WTC11 (cell line): ENCODE data around the gene PDAP1. TPM values are rescaled to one million over a fixed set of nuclear protein-coding genes. Genes with fewer than 3 reads are reported as not detected.

Experiments
- ATAC-seq: fragments of 200-7000 bp; cut with Tn5 transposase; 2 replicates; pipeline ENCODE4 v1.10.0; 2021; ENCODE audit warnings: mild to moderate bottlenecking, moderate library complexity
- CTCF ChIA-PET: fragments of 300-600 bp; sonication (Branson Sonifier 250); formaldehyde crosslinking; loops from one replicate; lab custom pipeline; 2021; ENCODE audit warnings: antibody characterized with exemption; lab: Charles Lee
- POLR2A ChIA-PET: fragments of 350-600 bp; sonication (Branson Sonifier 250); formaldehyde crosslinking; loops from one replicate; lab custom pipeline; 2021; ENCODE audit warnings: antibody characterized with exemption; lab: Charles Lee
- DNase-seq: peaks from one replicate; pipeline ENCODE4 v3.0.0; 2021; ENCODE audit warnings: low spot score
- H3K27ac Mint-ChIP-seq: 2 replicates; pipeline ENCODE4 v1.8.0; 2021; ENCODE audit warnings: mixed read lengths
- H3K27me3 Mint-ChIP-seq: 2 replicates; pipeline ENCODE4 v1.8.0; 2021; ENCODE audit warnings: low read depth, mild to moderate bottlenecking, moderate library complexity, mixed read lengths
- H3K36me3 Mint-ChIP-seq: 2 replicates; pipeline ENCODE4 v1.8.0; 2021; ENCODE audit warnings: mixed read lengths
- H3K4me1 Mint-ChIP-seq: 2 replicates; pipeline ENCODE4 v1.8.0; 2022; ENCODE audit warnings: mixed read lengths
- H3K4me3 Mint-ChIP-seq: 2 replicates; pipeline ENCODE4 v1.8.0; 2021; ENCODE audit warnings: mild to moderate bottlenecking, moderate library complexity, mixed read lengths
- H3K9me3 Mint-ChIP-seq: 2 replicates; pipeline ENCODE4 v1.8.0; 2021; ENCODE audit warnings: mixed read lengths
- GTF2I ChIP-seq: fragments of 250-450 bp; sonication (Bioruptor Pico); conservative IDR thresholded peaks from 2 replicates; pipeline ENCODE4 v1.4.0; 2021; ENCODE audit warnings: mild to moderate bottlenecking
- NR2C2 ChIP-seq: sonication (generic); formaldehyde crosslinking; IDR thresholded peaks from 2 replicates; pipeline ENCODE4 v1.8.0; 2022; ENCODE audit warnings: mild to moderate bottlenecking, missing genetic modification reagents
- TEAD4 ChIP-seq: sonication (generic); formaldehyde crosslinking; IDR thresholded peaks from 2 replicates; pipeline ENCODE4 v1.8.0; 2022; ENCODE audit warnings: mild to moderate bottlenecking, missing genetic modification reagents
- ZNF423 ChIP-seq: fragments of 250-450 bp; sonication (Bioruptor Pico); IDR thresholded peaks from 2 replicates; pipeline ENCODE4 v2.1.2; 2022; ENCODE audit warnings: mild to moderate bottlenecking, moderate library complexity
- total RNA-seq: library from RNA; stranded (reverse); gene quantifications from 3 replicates; pipeline ENCODE4 v1.2.3, GENCODE V29; 2021
- TF ChIP-seq, protein P1 (sequence below): sonication (generic); formaldehyde crosslinking; IDR thresholded peaks from 2 replicates; pipeline ENCODE4 v1.8.0; 2022; ENCODE audit warnings: missing genetic modification reagents
- TF ChIP-seq, protein P2 (sequence below): fragments of 250-450 bp; sonication (Bioruptor Pico); IDR thresholded peaks from 2 replicates; pipeline ENCODE4 v1.9.0; 2021; ENCODE audit warnings: moderate library complexity, mild to moderate bottlenecking, inconsistent platforms, borderline replicate concordance
- TF ChIP-seq, protein P3 (sequence below): sonication (generic); formaldehyde crosslinking; IDR thresholded peaks from 2 replicates; pipeline ENCODE4 v1.8.1; 2022; ENCODE audit warnings: mild to moderate bottlenecking, missing genetic modification reagents, moderate library complexity, borderline replicate concordance
- TF ChIP-seq, protein P4 (sequence below): fragments of 250-450 bp; sonication (Bioruptor Pico); IDR thresholded peaks from 2 replicates; pipeline ENCODE4 v1.9.0; 2021; ENCODE audit warnings: mild to moderate bottlenecking
- TF ChIP-seq, protein P5 (sequence below): sonication (generic); formaldehyde crosslinking; conservative IDR thresholded peaks from 2 replicates; pipeline ENCODE4 v1.8.1; 2023; ENCODE audit warnings: mild to moderate bottlenecking, low read depth, missing genetic modification reagents, moderate library complexity
- TF ChIP-seq, protein P6 (sequence below): sonication (generic); formaldehyde crosslinking; IDR thresholded peaks from 2 replicates; pipeline ENCODE4 v1.8.1; 2023; ENCODE audit warnings: mild to moderate bottlenecking, missing genetic modification reagents
- TF ChIP-seq, protein P7 (sequence below): sonication (generic); formaldehyde crosslinking; IDR thresholded peaks from 2 replicates; pipeline ENCODE4 v1.8.1; 2022; ENCODE audit warnings: low read depth, missing genetic modification reagents, borderline replicate concordance

Gene PDAP1
- total RNA-seq, 1 experiment from 2014 or later = 177 TPM

DNA sequence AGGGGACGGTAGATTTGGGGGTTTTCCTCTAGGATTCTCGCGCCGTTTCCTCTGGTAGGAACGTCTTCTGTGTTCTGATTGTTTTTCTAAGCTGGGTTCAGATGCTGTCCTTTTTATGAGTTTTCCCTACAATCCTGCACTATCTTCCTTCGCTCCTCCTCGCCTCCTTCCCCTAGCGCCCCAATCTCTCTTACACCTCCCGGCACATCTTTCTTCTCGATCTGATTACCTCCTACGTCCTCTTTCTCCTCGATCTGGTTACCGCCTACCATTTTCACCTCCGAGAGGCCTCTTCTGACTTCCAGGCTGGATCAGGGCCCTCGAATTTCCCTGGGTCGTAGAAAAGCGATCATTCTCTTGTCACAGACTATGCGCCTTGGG is 785 bp upstream of the PDAP1 start (continued):
- TF ChIP-seq, protein P1, sequence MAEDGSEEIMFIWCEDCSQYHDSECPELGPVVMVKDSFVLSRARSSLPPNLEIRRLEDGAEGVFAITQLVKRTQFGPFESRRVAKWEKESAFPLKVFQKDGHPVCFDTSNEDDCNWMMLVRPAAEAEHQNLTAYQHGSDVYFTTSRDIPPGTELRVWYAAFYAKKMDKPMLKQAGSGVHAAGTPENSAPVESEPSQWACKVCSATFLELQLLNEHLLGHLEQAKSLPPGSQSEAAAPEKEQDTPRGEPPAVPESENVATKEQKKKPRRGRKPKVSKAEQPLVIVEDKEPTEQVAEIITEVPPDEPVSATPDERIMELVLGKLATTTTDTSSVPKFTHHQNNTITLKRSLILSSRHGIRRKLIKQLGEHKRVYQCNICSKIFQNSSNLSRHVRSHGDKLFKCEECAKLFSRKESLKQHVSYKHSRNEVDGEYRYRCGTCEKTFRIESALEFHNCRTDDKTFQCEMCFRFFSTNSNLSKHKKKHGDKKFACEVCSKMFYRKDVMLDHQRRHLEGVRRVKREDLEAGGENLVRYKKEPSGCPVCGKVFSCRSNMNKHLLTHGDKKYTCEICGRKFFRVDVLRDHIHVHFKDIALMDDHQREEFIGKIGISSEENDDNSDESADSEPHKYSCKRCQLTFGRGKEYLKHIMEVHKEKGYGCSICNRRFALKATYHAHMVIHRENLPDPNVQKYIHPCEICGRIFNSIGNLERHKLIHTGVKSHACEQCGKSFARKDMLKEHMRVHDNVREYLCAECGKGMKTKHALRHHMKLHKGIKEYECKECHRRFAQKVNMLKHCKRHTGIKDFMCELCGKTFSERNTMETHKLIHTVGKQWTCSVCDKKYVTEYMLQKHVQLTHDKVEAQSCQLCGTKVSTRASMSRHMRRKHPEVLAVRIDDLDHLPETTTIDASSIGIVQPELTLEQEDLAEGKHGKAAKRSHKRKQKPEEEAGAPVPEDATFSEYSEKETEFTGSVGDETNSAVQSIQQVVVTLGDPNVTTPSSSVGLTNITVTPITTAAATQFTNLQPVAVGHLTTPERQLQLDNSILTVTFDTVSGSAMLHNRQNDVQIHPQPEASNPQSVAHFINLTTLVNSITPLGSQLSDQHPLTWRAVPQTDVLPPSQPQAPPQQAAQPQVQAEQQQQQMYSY = no peak

DNA sequence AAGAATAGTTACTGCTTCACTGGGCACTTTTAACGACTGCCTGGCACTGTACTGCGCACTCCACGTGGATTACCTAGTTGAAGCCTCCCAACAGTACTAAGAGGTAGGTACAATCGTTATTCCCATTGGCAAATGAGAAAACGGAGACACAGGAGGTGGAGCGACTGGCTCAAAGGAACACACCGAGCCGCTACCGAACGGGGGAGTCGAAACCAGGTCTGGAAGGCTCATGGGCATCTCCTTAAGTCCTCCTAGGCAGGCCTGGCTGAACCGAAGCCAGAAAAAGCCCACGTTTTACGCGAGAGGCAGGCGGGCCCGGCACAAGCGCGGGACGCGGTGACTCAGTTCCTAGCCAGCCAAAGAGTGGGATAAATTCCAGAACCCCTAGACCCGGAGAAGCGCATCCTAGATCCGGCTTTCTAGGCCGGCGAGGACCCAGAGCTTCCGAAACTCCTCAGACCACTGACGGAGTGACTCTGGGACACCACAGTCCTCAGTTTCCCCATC is 472 bp downstream of the PDAP1 start:
- Mint-ChIP-seq H3K36me3 (peaks cover 40% of the 10 kb centered on the region), H3K4me1 (peaks cover 18% of the 10 kb centered on the region), H3K27ac (peak overlapping the region; percentile 99), H3K4me3 (peak overlapping the region; percentile 99), H3K27me3 (no peaks in the 10 kb centered on the region), H3K9me3 (no peaks in the 10 kb centered on the region)
- POLR2A ChIA-PET = interaction anchor here (1.1 to 2.4 kb wide), 7 partner anchors 8 to 65 kb away, joined by 3 to 37 read pairs (median 5); partner anchors contain the start of genes CPSF4, PTCD1 and ZNF789
- CTCF ChIA-PET = interaction anchor here (1.0 to 2.3 kb wide), 7 partner anchors 8 to 529 kb away, joined by 3 to 13 read pairs (median 4); partner anchors contain the start of gene TRRAP
- 0 out of 2 replicates have a peak, but pooled peaks have one; percentile 6 for TF ChIP-seq TEAD4 (CRISPR knock-in tag)
- TF ChIP-seq, protein P2, sequence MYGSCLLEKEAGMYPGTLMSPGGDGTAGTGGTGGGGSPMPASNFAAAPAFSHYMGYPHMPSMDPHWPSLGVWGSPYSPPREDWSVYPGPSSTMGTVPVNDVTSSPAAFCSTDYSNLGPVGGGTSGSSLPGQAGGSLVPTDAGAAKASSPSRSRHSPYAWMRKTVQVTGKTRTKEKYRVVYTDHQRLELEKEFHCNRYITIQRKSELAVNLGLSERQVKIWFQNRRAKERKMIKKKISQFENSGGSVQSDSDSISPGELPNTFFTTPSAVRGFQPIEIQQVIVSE (CRISPR knock-in tag) = no peak
- TF ChIP-seq, protein P3, sequence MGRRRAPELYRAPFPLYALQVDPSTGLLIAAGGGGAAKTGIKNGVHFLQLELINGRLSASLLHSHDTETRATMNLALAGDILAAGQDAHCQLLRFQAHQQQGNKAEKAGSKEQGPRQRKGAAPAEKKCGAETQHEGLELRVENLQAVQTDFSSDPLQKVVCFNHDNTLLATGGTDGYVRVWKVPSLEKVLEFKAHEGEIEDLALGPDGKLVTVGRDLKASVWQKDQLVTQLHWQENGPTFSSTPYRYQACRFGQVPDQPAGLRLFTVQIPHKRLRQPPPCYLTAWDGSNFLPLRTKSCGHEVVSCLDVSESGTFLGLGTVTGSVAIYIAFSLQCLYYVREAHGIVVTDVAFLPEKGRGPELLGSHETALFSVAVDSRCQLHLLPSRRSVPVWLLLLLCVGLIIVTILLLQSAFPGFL (CRISPR knock-in tag) = no peak
- TF ChIP-seq GTF2I (CRISPR knock-in tag) = no peak
- TF ChIP-seq ZNF423 = no peak
- TF ChIP-seq NR2C2 (CRISPR knock-in tag) = no peak
- TF ChIP-seq, protein P4, sequence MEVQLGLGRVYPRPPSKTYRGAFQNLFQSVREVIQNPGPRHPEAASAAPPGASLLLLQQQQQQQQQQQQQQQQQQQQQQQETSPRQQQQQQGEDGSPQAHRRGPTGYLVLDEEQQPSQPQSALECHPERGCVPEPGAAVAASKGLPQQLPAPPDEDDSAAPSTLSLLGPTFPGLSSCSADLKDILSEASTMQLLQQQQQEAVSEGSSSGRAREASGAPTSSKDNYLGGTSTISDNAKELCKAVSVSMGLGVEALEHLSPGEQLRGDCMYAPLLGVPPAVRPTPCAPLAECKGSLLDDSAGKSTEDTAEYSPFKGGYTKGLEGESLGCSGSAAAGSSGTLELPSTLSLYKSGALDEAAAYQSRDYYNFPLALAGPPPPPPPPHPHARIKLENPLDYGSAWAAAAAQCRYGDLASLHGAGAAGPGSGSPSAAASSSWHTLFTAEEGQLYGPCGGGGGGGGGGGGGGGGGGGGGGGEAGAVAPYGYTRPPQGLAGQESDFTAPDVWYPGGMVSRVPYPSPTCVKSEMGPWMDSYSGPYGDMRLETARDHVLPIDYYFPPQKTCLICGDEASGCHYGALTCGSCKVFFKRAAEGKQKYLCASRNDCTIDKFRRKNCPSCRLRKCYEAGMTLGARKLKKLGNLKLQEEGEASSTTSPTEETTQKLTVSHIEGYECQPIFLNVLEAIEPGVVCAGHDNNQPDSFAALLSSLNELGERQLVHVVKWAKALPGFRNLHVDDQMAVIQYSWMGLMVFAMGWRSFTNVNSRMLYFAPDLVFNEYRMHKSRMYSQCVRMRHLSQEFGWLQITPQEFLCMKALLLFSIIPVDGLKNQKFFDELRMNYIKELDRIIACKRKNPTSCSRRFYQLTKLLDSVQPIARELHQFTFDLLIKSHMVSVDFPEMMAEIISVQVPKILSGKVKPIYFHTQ (CRISPR knock-in tag) = no peak
- TF ChIP-seq, protein P5, sequence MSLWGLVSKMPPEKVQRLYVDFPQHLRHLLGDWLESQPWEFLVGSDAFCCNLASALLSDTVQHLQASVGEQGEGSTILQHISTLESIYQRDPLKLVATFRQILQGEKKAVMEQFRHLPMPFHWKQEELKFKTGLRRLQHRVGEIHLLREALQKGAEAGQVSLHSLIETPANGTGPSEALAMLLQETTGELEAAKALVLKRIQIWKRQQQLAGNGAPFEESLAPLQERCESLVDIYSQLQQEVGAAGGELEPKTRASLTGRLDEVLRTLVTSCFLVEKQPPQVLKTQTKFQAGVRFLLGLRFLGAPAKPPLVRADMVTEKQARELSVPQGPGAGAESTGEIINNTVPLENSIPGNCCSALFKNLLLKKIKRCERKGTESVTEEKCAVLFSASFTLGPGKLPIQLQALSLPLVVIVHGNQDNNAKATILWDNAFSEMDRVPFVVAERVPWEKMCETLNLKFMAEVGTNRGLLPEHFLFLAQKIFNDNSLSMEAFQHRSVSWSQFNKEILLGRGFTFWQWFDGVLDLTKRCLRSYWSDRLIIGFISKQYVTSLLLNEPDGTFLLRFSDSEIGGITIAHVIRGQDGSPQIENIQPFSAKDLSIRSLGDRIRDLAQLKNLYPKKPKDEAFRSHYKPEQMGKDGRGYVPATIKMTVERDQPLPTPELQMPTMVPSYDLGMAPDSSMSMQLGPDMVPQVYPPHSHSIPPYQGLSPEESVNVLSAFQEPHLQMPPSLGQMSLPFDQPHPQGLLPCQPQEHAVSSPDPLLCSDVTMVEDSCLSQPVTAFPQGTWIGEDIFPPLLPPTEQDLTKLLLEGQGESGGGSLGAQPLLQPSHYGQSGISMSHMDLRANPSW (CRISPR knock-in tag) = no peak
- TF ChIP-seq, protein P6, sequence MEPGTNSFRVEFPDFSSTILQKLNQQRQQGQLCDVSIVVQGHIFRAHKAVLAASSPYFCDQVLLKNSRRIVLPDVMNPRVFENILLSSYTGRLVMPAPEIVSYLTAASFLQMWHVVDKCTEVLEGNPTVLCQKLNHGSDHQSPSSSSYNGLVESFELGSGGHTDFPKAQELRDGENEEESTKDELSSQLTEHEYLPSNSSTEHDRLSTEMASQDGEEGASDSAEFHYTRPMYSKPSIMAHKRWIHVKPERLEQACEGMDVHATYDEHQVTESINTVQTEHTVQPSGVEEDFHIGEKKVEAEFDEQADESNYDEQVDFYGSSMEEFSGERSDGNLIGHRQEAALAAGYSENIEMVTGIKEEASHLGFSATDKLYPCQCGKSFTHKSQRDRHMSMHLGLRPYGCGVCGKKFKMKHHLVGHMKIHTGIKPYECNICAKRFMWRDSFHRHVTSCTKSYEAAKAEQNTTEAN (CRISPR knock-in tag) = no peak
- TF ChIP-seq, protein P7, sequence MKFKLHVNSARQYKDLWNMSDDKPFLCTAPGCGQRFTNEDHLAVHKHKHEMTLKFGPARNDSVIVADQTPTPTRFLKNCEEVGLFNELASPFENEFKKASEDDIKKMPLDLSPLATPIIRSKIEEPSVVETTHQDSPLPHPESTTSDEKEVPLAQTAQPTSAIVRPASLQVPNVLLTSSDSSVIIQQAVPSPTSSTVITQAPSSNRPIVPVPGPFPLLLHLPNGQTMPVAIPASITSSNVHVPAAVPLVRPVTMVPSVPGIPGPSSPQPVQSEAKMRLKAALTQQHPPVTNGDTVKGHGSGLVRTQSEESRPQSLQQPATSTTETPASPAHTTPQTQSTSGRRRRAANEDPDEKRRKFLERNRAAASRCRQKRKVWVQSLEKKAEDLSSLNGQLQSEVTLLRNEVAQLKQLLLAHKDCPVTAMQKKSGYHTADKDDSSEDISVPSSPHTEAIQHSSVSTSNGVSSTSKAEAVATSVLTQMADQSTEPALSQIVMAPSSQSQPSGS (CRISPR knock-in tag) = peak; percentile 40; the same call in 1 of the 2 replicates
- DNase-seq = no peak
- ATAC-seq = peak; percentile 5; the same call in 1 of the 2 replicates
